Endothelial cell of umbilical vein (primary cell): ENCODE results near the gene TMEM205. TPM values are rescaled to one million over a fixed set of nuclear protein-coding genes. Genes with fewer than 3 reads are reported as not detected.

Experiments used
- BruUV-seq: library from RNA; stranded (reverse); fragments of 400-500 nt; replicated peaks from 2 replicates; lab custom pipeline; 2021; lab: Mats Ljungman, UMichigan
- CTCF ChIA-PET: fragments of 300-600, 350-600 bp; sonication (Branson Sonifier 250); formaldehyde crosslinking; loops from one replicate; lab custom pipeline; 2021; ENCODE audit warnings: antibody characterized with exemption, inconsistent platforms; lab: Charles Lee
- POLR2A ChIA-PET: fragments of 300-600, 350-600 bp; sonication (Branson Sonifier 250); formaldehyde crosslinking; loops from one replicate; lab custom pipeline; 2021; ENCODE audit warnings: antibody characterized with exemption, inconsistent platforms; lab: Charles Lee
- DNase-seq: peaks from one replicate; pipeline ENCODE4 v3.0.0-alpha.2; 2011; ENCODE audit warnings: low read depth, low spot score
- FAIRE-seq: peaks from 2 replicates; lab custom pipeline; 2011; peaks lifted over from hg19 to GRCh38; lab: Jason Lieb, UNC
- H2AFZ ChIP-seq: 2 replicates; pipeline ENCODE4 v1.6.0; 2012; ENCODE audit warnings: low read depth, low read length, control low read depth, inconsistent platforms
- H3K27ac ChIP-seq: 2 replicates; pipeline ENCODE4 v1.5.1; 2011; ENCODE audit warnings: low read depth, mild to moderate bottlenecking, control low read depth, low read length, moderate library complexity; ENCODE audit not compliant: insufficient read depth
- H3K27me3 ChIP-seq, 2 experiments: 2 replicates each; pipeline versions ENCODE4 v1.6.0 to v1.6.1; 2011; ENCODE audit warnings: low read length in 2 of 2, mixed read lengths in 1 of 2; ENCODE audit not compliant: control insufficient read depth in 2 of 2, insufficient read depth in 2 of 2
- H3K36me3 ChIP-seq, 2 experiments: 2 replicates in 1 of 2; 3 replicates in 1 of 2; pipeline ENCODE4 v1.5.1; 2011; ENCODE audit warnings: low read length in 2 of 2, mild to moderate bottlenecking in 1 of 2, moderate library complexity in 1 of 2; ENCODE audit not compliant: control insufficient read depth in 2 of 2, insufficient read depth in 2 of 2; ENCODE audit errors: extremely low read depth in 1 of 2
- H3K4me1 ChIP-seq: 3 replicates; pipeline ENCODE4 v1.5.1; 2011; ENCODE audit warnings: mild to moderate bottlenecking, low read length; ENCODE audit not compliant: control insufficient read depth, insufficient read depth; ENCODE audit errors: extremely low read depth
- H3K4me2 ChIP-seq: 2 replicates; pipeline ENCODE4 v1.6.1; 2011; ENCODE audit warnings: low read length, control low read depth, mixed read lengths; ENCODE audit not compliant: insufficient read depth
- H3K4me3 ChIP-seq, 3 experiments: fragments of 200-600 bp in 1 of 3; sonication (generic), shearing (Covaris generic) in 1 of 3; replicated peaks in 1 of 3; 2 replicates each; pipeline ENCODE4 v1.5.1; 2011 to 2016; ENCODE audit warnings: control low read depth in 3 of 3, low read length in 3 of 3, mild to moderate bottlenecking in 2 of 3, inconsistent platforms in 1 of 3, low read depth in 1 of 3, moderate library complexity in 1 of 3; ENCODE audit not compliant: insufficient read depth in 1 of 3
- H3K79me2 ChIP-seq: 2 replicates; pipeline ENCODE4 v1.6.0; 2012; ENCODE audit warnings: low read length, inconsistent platforms; ENCODE audit not compliant: control insufficient read depth, insufficient read depth
- H3K9ac ChIP-seq: replicated peaks from 2 replicates; pipeline ENCODE3; 2011; ENCODE audit warnings: low read length, control low read depth; ENCODE audit not compliant: insufficient read depth; ENCODE audit errors: extremely low read depth
- H3K9me1 ChIP-seq: replicated peaks from 3 replicates; pipeline ENCODE4 v1.6.0; 2011; ENCODE audit warnings: mild to moderate bottlenecking, low read length; ENCODE audit not compliant: control insufficient read depth, insufficient read depth; ENCODE audit errors: extremely low read depth
- H3K9me3 ChIP-seq: replicated peaks from 2 replicates; pipeline ENCODE4 v1.5.1; 2012; ENCODE audit warnings: low read length, inconsistent platforms; ENCODE audit not compliant: control insufficient read depth, insufficient read depth
- H4K20me1 ChIP-seq: replicated peaks from 2 replicates; pipeline ENCODE3; 2011; ENCODE audit warnings: mild to moderate bottlenecking, low read length; ENCODE audit not compliant: control insufficient read depth, insufficient read depth; ENCODE audit errors: extremely low read depth
- CTCF ChIP-seq, 2 donors: IDR thresholded peaks; 1 replicate in 1 of 2; 2 replicates in 1 of 2; pipeline ENCODE4 v1.5.1; 2011; ENCODE audit warnings: low read length in 2 of 2, mild to moderate bottlenecking in 2 of 2, moderate library complexity in 2 of 2, control low read depth in 1 of 2, inconsistent platforms in 1 of 2, low read depth in 1 of 2; ENCODE audit not compliant: insufficient read depth in 1 of 2; ENCODE audit errors: extremely low read depth in 1 of 2
- EZH2 ChIP-seq: IDR thresholded peaks from 2 replicates; pipeline ENCODE4 v1.6.1; 2012; ENCODE audit warnings: borderline replicate concordance, low read depth, mild to moderate bottlenecking, moderate library complexity, low read length, inconsistent platforms; ENCODE audit not compliant: severe bottlenecking
- FOS ChIP-seq: IDR thresholded peaks from 2 replicates; pipeline ENCODE4 v1.6.1; 2011; ENCODE audit warnings: mild to moderate bottlenecking, low read length, moderate library complexity, borderline replicate concordance; ENCODE audit not compliant: insufficient read depth
- GATA2 ChIP-seq: IDR thresholded peaks from 2 replicates; pipeline ENCODE4 v1.7.0; 2011; ENCODE audit warnings: low read depth, mild to moderate bottlenecking, moderate library complexity, mixed read lengths, low read length; ENCODE audit not compliant: insufficient read length, insufficient read depth
- JUN ChIP-seq: IDR thresholded peaks from 2 replicates; pipeline ENCODE4 v1.6.1; 2011; ENCODE audit warnings: borderline replicate concordance, low read depth; ENCODE audit not compliant: insufficient read length, insufficient read depth
- MAX ChIP-seq: IDR thresholded peaks from 2 replicates; pipeline ENCODE4 v1.6.1; 2011; ENCODE audit not compliant: insufficient read depth, insufficient read length
- MYC ChIP-seq: IDR thresholded peaks from one replicate; pipeline ENCODE4 v1.6.1; 2011; ENCODE audit warnings: mild to moderate bottlenecking, low read depth, low read length
- POLR2A ChIP-seq: IDR thresholded peaks from 2 replicates; pipeline ENCODE4 v1.6.1; 2012; ENCODE audit warnings: low read depth, mild to moderate bottlenecking, control low read depth, low read length
- POLR2AphosphoS5 ChIP-seq: IDR thresholded peaks from 2 replicates; pipeline ENCODE4 v1.6.1; 2012; ENCODE audit warnings: low read depth, mild to moderate bottlenecking, control low read depth, low read length, moderate library complexity; ENCODE audit not compliant: insufficient read depth
- dilution Hi-C: fragments of 300-500 bp; cut with MboI; formaldehyde crosslinking; loops from one replicate; pipeline ENCODE4 v1.15.0; 2019; ENCODE audit warnings: low sequenced_read_pairs; ENCODE audit not compliant: extremely low pct_ligation_motif_present
- intact Hi-C: fragments of 100-400 bp; cut with micrococcal nuclease; formaldehyde crosslinking; loops from one replicate; pipeline ENCODE4 v1.10.0; 2022
- polyA plus RNA-seq, 4 experiments: library from polyadenylated mRNA; depleted of rRNA in 3 of 4; stranded (reverse) in 3 of 4; unstranded in 1 of 4; fragments of >200 nt; gene quantifications; 2 replicates each; pipeline versions ENCODE4 v1.2.1 to v1.2.3, GENCODE V29; 2011 to 2012; ENCODE audit warnings: missing spikeins in 1 of 4
- total RNA-seq: library from RNA; stranded (reverse); gene quantifications from 2 replicates; pipeline ENCODE4 v1.2.3, GENCODE V29; 2021

TMEM205 gene
- total and polyA plus RNA-seq, 2 donors (not counting 3 experiments of a cell fraction or from before 2014, with no cell fraction given) = 57.3 to 345 TPM

GRCh38 chr19:11370744-11371143 lies 24.7 kb upstream of the TMEM205 start:
- H3K27ac ChIP-seq = no peak overlapping the region
- BruUV-seq = no TSS peak
- no peak overlapping the region for H2AFZ ChIP-seq
- FAIRE-seq (no peak), DNase-seq (no peak)
- H3K9me3 ChIP-seq = no peaks in the 10 kb centered on the region
- no peak overlapping the region for H3K4me3 ChIP-seq
- no peak overlapping the region for H3K9ac ChIP-seq
- no peaks in the 10 kb centered on the region for H4K20me1 ChIP-seq
- ChIA-PET CTCF (interaction anchor here (0.6 kb wide), 1 partner anchor 10 kb away, joined by 3 read pairs; no protein-coding TSS in a partner anchor), POLR2A (no interaction called here)
- no peaks in the 10 kb centered on the region for H3K9me1 ChIP-seq
- H3K4me1 ChIP-seq = peaks cover 12% of the 10 kb centered on the region
- no peak overlapping the region for H3K4me2 ChIP-seq
- TF ChIP-seq GATA2 (no peak), MAX (no peak), POLR2AphosphoS5 (no peak), POLR2A (no peak), JUN (no peak), FOS (no peak), CTCF (IDR thresholded peaks at IDR 0.05; ENCODE audit: extremely low read depth in 1 of 2, insufficient read depth in 1 of 2, low read depth in 1 of 2, low read length in 2 of 2) (no peak), EZH2 (no peak), MYC (no peak)
- dilution Hi-C loops (no loop called here), intact Hi-C loops (no loop called here)
- no peaks in the 10 kb centered on the region for H3K27me3 ChIP-seq
- peaks cover 3% of the 10 kb centered on the region for H3K79me2 ChIP-seq
- no peaks in the 10 kb centered on the region for H3K36me3 ChIP-seq
